LoVo (cell line): ENCODE measurements around the gene CHN1.

ENCODE experiments used
- DNase-seq: peaks from one replicate; pipeline ENCODE4 v3.0.0-alpha.2; 2016; ENCODE audit warnings: low spot score

The CHN1 gene

DNA sequence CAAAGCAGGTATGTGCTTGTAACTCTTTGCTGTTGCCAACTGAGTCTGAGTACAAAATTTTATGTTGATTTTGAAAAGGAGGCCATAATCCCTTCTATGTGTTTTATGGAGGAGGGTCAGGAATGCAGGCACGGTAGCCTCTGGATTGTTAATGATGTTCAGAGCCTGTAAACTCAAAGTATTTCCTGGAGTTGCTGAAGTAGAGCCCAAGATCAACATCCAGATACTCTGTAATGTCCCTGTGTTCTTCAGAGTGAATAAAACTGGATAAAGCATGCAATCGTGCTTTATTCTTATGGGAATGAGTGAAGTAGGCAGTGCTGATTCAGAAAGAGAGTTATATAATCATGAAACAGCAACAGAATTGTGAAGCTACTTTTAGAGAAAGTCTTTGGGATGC lies 179.1 kb downstream of the CHN1 start:
- DNase-seq, result no peak

DNA sequence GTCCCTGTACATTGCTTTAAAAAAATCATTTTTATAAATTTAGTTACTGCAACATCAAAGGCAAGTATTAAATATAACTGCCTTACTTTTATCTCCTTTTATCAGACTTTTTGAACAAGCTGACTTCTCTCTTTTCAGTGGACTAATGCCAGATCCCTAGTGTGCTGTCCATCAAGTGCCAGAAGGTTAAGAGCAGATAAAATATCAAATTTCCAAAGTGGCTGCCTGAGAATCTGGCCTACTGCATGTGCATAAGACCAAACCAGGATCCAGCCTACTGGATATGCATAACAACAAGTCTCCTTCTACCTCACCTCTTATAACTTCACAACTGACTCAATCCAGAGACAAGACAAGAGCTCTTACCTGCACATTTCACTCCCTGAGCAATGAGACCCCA lies 181.1 kb downstream of the CHN1 start:
- no peak for DNase-seq

DNA sequence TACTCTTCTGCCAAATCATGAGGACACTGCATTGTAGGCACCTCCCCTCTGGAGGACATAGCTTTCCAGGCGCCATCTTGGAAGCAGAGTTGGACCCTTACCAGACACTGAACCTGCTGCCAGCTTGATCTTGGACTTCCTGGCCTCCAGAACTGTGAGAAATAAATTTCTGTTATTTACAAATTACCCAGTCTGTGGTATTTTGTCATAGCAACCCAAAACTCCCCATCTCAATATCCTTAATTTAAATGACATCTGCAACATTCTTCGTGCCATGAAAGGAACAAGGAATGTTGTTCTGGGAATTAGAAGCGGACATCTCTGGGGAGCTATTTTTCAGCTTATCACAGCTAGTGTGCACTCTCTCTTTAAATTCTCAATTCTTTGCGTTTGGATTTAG lies 183.6 kb downstream of the CHN1 start:
- DNase-seq, result no peak

DNA sequence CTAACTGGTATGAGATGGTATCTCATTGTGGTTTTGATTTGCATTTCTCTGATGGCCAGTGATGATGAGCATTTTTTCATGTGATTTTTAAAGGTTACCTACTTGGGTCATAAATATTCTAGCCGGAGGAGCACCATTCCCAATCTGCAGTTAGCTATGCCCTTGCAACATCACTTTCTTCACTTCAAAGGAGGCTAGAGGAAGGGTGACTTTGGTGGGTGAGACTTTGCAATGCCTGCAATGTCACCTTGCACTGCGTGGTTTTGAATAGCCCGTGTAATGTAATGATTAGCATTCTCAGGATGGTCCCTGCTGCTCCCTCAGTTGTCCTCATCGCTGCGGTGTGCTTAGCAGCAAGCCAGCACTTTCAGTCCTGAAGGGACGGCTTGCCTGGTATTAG lies 184.8 kb downstream of the CHN1 start:
- DNase-seq, result no peak

DNA sequence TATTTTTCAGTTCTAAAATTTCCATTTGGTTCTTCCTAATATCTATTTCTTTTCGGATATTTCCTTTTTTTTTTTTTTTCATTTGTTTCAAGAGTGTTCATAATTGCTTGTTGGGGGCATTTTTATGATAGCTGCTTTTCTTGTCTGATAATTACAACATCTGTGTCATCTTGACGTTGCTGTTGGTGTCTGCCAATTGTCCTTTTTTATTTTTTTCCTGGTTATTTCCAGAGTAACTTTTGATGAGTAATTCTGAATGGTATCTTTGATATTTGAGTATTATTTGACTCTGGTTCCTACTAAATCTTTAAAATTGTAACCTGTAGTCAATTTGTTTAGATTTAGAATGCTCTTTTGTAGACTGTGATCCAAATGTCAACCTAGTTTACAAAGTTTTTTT lies 189.7 kb downstream of the CHN1 start:
- no peak for DNase-seq

DNA sequence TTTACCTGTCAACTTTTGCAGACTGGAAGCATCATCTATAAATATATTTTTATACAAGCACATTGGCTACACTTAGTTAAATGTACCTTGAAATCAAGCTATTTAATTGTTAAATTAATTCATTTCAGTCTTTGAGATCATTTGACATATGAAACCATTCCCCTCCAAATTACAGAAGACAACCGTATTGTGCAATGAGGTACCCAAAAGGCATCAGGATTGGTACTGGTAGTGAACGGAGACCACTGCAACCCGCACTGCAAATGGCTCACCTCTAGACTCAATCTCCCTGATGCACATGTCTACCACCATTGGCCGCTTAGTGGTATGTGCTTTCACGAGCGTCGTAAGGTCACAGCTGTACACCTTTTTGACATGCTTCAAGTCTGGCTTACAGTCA lies 193.1 kb downstream of the CHN1 start:
- DNase-seq, result no peak

DNA sequence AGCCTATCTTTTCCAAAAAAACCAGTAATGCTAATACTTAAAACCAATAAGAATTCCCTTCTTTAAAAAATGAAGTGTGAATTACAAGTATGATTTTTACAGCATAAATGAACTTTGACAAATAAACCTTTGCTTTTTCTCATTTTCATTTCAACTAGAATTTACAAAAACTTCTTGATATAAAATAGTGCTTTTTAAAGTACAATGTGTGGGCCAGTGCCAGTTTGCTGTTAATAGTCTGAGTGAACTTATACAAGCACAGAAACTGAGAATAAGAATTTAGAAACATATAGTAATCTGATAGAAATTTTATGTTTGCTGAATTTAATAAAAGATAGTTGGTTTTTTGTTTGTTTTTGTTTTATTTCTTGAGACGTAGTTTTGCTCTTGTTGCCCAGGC lies 197.2 kb downstream of the CHN1 start:
- no peak for DNase-seq

DNA sequence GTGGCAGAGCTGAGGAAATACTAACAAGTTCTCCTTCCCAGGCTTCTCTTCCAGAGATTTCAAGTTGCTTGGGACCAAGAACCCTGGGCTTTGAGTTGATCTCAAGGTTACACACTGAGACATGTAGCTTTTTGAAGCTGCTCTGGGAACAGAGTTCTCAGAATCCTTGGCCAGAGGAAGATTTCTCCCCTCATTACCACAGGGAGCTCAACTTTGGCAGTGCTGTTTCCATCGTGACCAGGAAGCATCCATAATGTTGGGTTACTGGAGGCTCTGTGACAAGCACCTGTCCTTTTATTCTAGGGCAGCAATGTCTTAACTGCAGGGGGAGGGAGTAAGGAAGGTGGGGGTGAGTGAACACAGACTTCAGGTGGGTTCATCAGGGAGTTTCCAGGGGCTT lies 199.4 kb downstream of the CHN1 start:
- no peak for DNase-seq

DNA sequence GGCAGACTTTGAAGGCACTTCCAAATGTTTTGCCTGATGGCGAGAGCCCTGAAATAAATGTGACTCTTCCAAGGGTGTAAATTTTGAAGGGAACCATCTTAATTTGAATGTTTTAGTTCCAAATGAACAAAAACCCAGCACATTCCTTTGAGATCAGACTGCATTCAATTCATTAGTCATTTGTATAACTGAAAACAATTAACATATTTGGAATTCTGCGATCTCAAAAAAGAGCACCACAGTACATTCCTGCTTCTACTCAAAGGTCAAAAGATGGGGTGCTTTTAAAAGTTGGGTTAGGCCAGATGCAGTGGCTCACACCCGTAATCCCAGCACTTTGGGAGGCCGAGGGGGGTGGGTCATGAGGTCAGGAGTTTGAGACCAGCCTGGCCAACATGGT lies 202.7 kb downstream of the CHN1 start:
- no peak for DNase-seq

DNA sequence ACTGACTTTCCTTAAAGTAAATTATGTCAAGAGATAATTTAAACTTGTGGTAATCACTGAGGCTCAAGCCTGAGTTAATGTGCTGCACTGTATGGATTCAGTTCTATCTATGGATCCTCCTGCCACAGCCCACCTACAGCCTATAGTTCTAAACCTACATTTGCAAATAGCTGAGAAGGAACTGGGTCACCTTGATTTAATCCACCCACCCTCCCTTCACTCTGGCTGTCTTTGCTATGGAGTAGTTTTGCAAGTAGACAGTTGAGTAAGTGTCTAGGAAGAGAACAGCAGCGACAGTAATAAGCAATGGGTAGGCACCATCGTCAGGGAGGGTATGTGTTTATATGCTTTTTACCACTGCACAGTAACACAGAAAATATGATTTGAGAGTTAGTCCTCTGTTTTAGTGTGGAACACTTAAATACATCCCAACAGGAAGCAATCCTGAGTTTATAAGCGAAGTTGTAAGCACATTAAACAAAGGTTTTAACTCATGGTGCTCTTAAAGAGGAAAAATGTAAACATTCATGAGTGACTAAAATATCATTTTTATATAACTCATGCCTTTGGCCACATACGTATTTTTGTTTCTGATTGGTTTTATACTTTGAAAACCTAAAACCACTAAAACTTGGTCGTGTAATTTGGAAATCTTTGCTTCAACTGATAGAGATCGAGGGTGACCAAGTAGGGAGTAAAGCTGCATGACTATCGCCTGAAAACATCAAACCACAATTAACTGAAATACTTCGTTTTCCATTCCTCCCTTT lies 204.6 kb downstream of the CHN1 start:
- DNase-seq, result no peak

DNA sequence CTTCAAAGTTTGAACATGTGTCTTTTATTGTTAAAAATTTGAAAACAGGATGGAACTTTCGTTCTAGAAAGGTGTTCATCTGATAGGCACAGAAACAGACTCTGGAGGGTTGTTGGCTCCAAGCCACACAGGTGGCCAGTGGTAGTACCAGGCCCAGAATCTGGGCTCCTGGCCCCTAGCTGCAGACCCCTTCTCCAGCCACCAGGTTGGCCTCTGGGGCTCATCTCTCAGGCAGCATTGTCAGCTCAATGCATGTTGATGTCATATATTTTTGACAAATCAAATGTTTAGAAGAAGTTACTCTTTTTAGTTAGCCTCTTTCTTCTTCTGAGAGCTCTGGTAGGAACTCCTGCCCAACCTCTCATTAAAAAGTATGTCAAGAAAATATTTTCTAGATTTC lies 206.4 kb downstream of the CHN1 start:
- no peak for DNase-seq

DNA sequence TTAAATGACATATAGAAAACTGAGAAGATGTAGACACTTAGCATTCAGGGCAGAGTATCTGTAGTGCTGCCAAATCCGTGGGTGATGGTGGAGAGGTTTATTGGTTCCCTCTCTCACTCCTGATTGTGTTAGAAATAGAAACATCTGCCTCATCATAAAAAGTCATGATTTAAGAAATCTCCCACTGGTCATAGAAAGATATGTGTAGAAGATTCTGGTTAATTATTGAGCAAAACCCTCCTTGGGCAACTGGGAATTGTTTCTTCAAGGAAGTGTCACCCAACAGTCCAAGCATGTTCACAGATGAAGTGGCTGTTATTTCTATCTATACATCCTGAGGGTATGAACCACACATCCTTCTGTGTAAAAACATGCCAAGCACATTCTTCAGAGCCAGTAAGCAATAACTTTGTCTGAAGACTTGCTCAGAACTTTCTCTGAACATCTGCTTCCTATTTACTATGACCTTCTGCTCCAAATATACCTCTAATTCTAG lies 207.4 kb downstream of the CHN1 start:
- no peak for DNase-seq

DNA sequence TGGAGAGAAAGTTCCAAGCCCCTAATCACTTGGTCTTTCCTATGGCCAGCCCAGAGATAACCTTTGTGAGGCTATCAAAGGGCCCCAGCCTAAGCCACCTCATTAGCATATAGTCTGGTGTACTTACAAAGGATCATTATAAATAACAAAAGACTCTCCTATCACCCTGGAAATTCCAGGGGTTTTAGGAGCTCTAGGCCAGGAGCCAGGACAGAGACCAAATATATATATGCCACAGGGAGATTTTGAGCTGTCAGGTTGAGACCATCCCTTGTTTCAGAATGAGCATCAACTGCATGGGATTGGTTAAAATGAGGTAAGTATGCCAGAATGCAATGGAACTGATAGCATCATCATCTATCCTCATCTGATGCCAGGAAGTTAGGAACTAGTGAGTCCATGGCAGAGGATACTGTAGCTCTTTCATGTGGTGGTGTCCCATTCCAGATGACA lies 208.8 kb downstream of the CHN1 start:
- no peak for DNase-seq

DNA sequence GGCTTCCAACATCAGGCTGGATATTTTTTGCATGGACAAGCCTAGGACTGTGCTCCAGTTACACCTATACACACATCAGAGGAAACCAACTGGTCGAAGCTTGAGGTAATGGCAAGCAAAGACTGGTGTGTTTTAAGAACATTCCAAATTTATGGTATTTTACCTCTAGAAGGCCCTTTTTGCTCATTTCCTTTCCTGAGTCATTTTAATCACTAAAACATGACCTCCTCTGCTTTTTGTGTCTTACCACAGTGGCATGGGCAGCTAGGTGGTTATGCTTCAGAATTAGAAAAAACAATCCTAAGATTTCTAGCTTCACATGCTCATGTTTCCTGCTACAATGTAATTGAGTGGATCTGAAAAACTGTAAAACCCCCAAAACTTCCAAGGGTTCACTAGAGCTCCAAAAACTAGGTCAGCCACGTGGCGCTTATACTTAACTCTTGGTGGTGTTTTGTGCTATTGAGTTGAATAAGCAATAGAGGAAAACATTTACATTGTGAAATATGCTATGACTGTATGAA lies 210.3 kb downstream of the CHN1 start:
- no peak for DNase-seq

DNA sequence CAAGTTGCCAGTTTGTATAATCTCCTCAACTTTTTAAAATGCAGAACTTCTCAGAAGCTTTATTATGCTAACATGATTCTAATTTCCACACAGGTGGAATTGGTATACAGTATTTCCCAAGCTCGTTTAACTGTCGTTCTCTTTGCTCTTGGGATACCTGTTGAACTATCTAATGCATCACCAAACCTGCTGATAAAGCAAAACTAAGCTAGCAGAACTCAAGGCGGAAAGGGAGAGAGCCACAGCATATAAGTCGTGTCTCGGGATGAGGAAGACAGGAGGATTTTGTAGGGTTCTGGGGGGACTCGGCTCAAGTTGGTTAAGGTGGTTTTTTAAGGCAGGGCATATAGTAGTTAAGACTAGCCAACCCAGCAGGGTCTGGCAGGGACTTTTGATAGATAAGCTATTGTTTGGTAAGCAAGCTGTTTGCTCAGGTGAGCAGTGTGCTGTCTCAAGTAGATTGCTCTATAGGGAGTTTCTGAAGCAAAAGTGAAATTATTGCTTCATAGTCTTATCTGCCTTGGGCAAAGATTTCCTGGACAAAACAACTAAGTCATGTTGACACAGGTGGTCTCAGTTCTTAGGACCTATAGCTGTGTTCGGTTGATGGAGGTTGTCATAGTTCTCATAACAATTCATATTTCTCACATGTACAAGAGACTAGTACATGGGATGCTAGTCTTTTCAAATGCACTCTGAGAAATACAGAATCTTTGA lies 212.7 kb downstream of the CHN1 start:
- DNase-seq, result no peak

DNA sequence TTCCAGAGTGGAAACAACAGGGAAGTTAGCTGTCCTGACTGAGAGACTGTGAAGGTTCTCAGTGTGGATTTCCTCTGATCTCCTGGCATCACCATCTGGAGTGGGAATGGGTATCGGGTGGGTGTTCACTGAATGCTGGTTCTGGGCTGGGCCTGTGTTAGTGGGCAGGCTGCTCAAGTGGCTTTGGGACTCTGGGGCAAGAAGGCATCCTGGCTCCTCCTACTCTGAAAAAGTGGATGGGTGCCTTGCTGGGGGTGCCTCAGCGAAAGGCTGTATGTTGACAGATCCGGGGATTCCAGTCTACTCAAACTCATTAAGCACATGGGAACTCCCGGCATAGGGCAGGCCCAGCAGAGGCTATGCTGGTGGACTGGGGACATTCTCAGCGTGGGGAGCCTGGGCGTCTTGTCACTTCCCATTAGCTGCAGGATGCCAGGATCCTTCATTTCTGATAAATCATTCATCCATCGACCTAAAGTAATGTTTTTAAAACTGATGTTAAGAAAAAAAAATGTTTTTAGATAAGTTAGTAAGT lies 213.4 kb downstream of the CHN1 start:
- DNase-seq, result no peak

DNA sequence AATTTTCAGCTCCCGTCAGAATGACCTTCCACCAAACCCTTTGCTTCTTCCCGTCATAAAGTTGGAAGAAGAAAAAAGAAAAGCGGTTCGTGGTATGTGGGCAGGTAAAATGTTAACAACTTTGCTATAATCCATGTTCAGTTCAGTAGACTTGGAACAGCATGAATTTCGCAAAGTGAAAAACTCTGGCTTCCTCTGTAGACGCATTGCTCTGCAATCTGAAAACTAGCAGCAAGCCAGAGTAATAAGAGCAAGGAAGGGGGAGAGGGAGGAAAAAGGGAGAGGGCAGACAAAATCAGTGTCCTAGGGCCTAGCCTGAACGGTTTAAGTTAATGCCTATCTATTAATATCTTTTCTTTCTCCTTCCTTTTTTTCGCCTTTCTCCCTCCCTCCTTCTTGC lies 214.2 kb downstream of the CHN1 start:
- DNase-seq, result no peak

DNA sequence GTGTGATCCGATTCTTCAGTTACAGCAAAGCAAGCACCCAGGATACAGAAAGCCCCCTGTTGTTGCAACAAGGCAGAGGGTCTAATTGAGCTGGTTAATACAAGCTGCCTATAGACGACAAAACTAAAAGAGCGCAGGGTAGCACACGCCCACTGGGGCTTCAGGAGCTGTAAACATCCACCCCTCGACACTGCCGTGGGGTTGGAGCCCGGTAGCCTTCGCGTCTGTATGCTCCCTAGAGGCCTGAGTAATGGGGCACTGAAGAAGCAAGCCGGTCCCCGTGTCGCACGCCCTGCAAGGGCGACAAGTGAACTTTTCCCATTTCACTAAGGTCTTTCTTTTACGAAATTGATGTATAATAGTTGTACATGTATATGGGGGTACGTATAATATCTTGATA lies 216.2 kb downstream of the CHN1 start:
- DNase-seq, result no peak

DNA sequence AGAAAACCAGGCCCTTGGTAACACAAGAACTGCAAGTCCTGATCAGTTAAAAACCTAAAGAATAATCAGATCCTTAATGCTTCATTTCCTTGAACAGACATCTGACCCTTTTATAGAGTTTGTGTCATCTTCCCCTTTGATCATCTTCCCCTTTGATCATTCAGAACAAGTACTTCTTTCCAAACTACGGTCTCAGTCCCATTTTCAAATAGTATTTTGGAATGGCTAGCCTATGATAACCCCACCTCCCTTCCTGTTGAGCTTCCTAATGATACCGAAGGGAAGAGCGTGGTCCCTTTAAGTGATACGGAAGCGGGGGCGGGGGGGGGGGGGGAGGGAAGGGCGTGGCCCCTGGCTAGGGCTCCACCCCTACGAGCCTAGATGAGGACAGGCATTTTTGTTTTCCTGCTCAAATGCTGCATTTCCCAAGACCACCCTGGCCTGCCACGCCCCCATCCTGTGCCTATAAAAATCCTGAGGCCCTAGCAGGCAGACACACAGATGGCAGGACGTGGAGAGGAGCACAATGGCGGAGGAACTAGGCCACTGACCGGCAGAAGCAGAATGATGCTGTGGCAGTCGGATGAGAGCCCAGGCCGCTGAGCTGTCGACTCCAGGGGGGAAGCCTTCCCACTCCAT lies 216.8 kb downstream of the CHN1 start:
- no peak for DNase-seq

DNA sequence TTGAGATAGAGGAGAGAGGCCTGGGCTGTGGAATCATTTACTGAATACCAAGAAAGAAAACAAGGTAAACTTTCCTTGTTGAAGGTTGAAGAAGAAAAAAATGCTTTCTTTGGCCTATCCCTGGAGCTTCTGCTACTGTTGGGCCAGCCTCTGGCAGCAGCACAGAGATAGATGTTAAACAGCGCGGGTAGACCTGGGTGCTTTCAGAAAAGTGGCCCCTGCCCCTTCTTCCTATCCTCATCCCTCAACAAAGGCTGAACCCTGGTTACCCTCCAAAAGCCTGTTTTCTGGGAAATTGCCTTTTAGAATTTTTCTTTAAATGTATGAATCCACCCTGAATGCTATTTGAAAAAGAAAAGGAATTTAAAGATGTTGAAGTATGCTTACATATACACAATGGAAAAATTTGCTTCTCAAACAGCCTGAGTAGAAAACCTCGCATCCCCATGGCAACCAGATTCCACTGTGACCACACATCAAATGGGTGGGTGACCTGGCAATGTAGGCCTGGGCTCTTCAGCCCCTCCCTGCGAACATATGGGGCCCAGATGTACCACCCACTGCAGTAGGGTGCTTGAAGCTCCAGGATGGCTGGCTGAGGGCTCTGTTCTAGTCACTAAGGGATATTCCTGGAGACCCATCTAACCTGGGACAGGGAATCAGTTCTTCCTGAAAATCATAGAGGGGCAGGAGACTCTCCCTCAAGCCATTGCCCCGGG lies 217.5 kb downstream of the CHN1 start:
- no peak for DNase-seq

DNA sequence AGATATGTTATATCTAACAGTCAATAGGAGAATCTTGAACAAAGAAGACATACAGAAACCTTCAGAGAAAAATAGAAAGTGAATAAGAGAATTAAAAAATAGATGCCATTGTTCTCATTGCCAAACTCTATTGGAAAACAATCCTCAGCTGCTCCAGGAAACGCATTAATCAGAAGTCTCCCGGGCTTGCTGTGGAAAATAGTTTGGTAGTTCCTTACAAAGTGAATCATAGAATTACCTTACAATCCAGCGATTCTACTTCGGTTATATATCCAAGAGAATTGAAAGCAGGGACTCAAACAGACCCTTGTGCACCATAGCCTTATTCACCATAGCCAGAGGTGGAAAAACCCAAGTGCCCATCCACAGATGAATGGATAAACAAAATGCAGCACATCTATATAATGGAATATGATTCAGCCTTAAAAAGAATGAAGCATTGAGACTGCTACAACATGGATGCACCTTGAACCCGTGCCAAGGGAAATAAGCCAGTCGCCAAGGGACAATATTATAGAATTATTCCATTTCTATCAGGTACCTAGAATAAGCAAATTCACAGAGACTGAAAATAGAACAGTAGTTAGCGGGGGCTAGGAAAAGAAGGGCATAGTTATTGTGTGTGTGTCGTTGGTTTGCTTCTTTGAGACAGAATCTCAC lies 219.0 kb downstream of the CHN1 start:
- DNase-seq, result no peak
